GM12878 (cell line): ENCODE results near the gene ATXN1. TPM values are rescaled to one million over a fixed set of nuclear protein-coding genes. Genes with fewer than 3 reads are reported as not detected.
A peak's percentile ranks its signal among the peaks of the same experiment; 100 is the strongest.

Experiments used
- BCL3 ChIP-seq: IDR thresholded peaks from 2 replicates; pipeline ENCODE4 v1.6.1; 2011; ENCODE audit warnings: borderline replicate concordance, low read depth, mild to moderate bottlenecking, moderate library complexity, low read length; ENCODE audit not compliant: insufficient read depth, poor library complexity, severe bottlenecking
- BRCA1 ChIP-seq: IDR thresholded peaks from 2 replicates; pipeline ENCODE4 v1.6.1; 2011; ENCODE audit warnings: low read depth, low read length, improper control_type of control experiment
- CHD1 ChIP-seq: IDR thresholded peaks from 2 replicates; pipeline ENCODE4 v1.6.1; 2012; ENCODE audit warnings: low read depth, low read length, improper control_type of control experiment
- CHD2 ChIP-seq: IDR thresholded peaks from 2 replicates; pipeline ENCODE4 v1.6.1; 2011; ENCODE audit warnings: low read depth, low read length, improper control_type of control experiment, borderline replicate concordance
- CREB1 ChIP-seq: IDR thresholded peaks from 2 replicates; pipeline ENCODE4 v1.6.1; 2012; ENCODE audit warnings: low read depth, mild to moderate bottlenecking, inconsistent platforms
- DPF2 ChIP-seq: fragments of 450-650 bp; IDR thresholded peaks from 2 replicates; pipeline ENCODE4 v1.6.1; 2017; ENCODE audit warnings: mild to moderate bottlenecking
- EED ChIP-seq: sonication (generic); IDR thresholded peaks from 2 replicates; pipeline ENCODE4 v1.6.1; 2016; ENCODE audit warnings: antibody characterized with exemption, low read depth
- EP300 ChIP-seq, 2 experiments: fragments of 150-350 bp in 1 of 2; IDR thresholded peaks; 2 replicates each; pipeline ENCODE4 v1.6.1; 2011 to 2012; ENCODE audit warnings: low read depth in 2 of 2, low read length in 2 of 2, borderline replicate concordance in 1 of 2, improper control_type of control experiment in 1 of 2, inconsistent platforms in 1 of 2; ENCODE audit not compliant: control insufficient read depth in 1 of 2
- ETV6 ChIP-seq, 2 experiments: fragments of 450-650 bp in 1 of 2; IDR thresholded peaks in 1 of 2; conservative IDR thresholded peaks in 1 of 2; 2 replicates each; pipeline ENCODE4 v1.6.1; 2014; ENCODE audit warnings: antibody characterized with exemption in 1 of 2, borderline replicate concordance in 1 of 2, low read depth in 1 of 2, mild to moderate bottlenecking in 1 of 2, moderate library complexity in 1 of 2
- JUNB ChIP-seq: IDR thresholded peaks from 2 replicates; pipeline ENCODE4 v1.6.1; 2016; ENCODE audit warnings: antibody characterized with exemption, mild to moderate bottlenecking
- KAT2A ChIP-seq: conservative IDR thresholded peaks from 2 replicates; pipeline ENCODE4 v1.6.1; 2011; ENCODE audit warnings: low read depth, low read length; ENCODE audit not compliant: control insufficient read depth
- MTA3 ChIP-seq: IDR thresholded peaks from 2 replicates; pipeline ENCODE4 v1.6.1; 2012; ENCODE audit warnings: low read length, inconsistent platforms, borderline replicate concordance
- NFXL1 ChIP-seq: fragments of 450-650 bp; IDR thresholded peaks from 2 replicates; pipeline ENCODE4 v1.6.1; 2017; ENCODE audit warnings: antibody characterized with exemption, mild to moderate bottlenecking, borderline replicate concordance
- NFYA ChIP-seq: IDR thresholded peaks from 2 replicates; pipeline ENCODE4 v1.6.1; 2011; ENCODE audit warnings: low read depth, mild to moderate bottlenecking, low read length, improper control_type of control experiment, borderline replicate concordance
- NFYB ChIP-seq: IDR thresholded peaks from 2 replicates; pipeline ENCODE4 v1.6.1; 2011; ENCODE audit warnings: low read depth, mild to moderate bottlenecking, low read length, improper control_type of control experiment, moderate library complexity; ENCODE audit not compliant: insufficient read depth
- NR2C2 ChIP-seq: IDR thresholded peaks from 2 replicates; pipeline ENCODE4 v1.6.1; 2011; ENCODE audit warnings: borderline replicate concordance, low read depth; ENCODE audit not compliant: control insufficient read depth, insufficient read length
- PRDM15 ChIP-seq: fragments of 450-650 bp; formaldehyde crosslinking; IDR thresholded peaks from 2 replicates; pipeline ENCODE4 v1.4.0; 2020; ENCODE audit warnings: mild to moderate bottlenecking, moderate library complexity
- RAD21 ChIP-seq: IDR thresholded peaks from 2 replicates; pipeline ENCODE4 v1.6.1; 2011; ENCODE audit warnings: mild to moderate bottlenecking, low read depth, low read length, moderate library complexity; ENCODE audit not compliant: insufficient read depth
- SIN3A ChIP-seq: IDR thresholded peaks from 2 replicates; pipeline ENCODE4 v1.6.1; 2012; ENCODE audit warnings: low read depth, low read length, improper control_type of control experiment
- SMAD1 ChIP-seq: fragments of 450-650 bp; IDR thresholded peaks from 2 replicates; pipeline ENCODE4 v1.6.1; 2018; ENCODE audit warnings: mild to moderate bottlenecking, low read depth; ENCODE audit not compliant: partially characterized antibody
- SMARCA5 ChIP-seq: fragments of 450-650 bp; IDR thresholded peaks from 2 replicates; pipeline ENCODE4 v1.6.1; 2017; ENCODE audit warnings: mild to moderate bottlenecking
- SRF ChIP-seq, 2 experiments: IDR thresholded peaks; 2 replicates each; pipeline ENCODE4 v1.6.1; 2011; ENCODE audit warnings: low read depth in 2 of 2, low read length in 2 of 2, mild to moderate bottlenecking in 1 of 2, moderate library complexity in 1 of 2
- STAT1 ChIP-seq: fragments of 450-650 bp; conservative IDR thresholded peaks from 2 replicates; pipeline ENCODE4 v1.6.1; 2014; ENCODE audit warnings: antibody characterized with exemption, mild to moderate bottlenecking
- TAF1 ChIP-seq: IDR thresholded peaks from 2 replicates; pipeline ENCODE4 v1.6.1; 2011; ENCODE audit warnings: mild to moderate bottlenecking, low read depth, low read length, borderline replicate concordance
- TCF12 ChIP-seq: IDR thresholded peaks from 2 replicates; pipeline ENCODE4 v1.6.1; 2011; ENCODE audit warnings: low read depth, mild to moderate bottlenecking, low read length
- ZNF274 ChIP-seq: IDR thresholded peaks from one replicate; pipeline ENCODE4 v1.8.0; 2011; ENCODE audit not compliant: insufficient read length, insufficient read depth
- polyA plus RNA-seq, 11 experiments: library from polyadenylated mRNA; depleted of rRNA in 4 of 11; unstranded in 6 of 11; stranded (reverse) in 5 of 11; fragments of >200 nt; fragmentation: Nextera tagmentation in 4 of 11; fragmentation: Illumina TruSeq in 1 of 11; extraction: Ambion mirVana in 4 of 11; extraction: Trizol in 1 of 11; gene quantifications; 1 replicate in 1 of 11; 2 replicates in 10 of 11; pipeline versions ENCODE4 v1.2.1 to v1.2.3, GENCODE V29; 2011 to 2016; ENCODE audit warnings: inconsistent platforms in 2 of 11, missing spikeins in 2 of 11, low read depth in 1 of 11
- total RNA-seq, 4 experiments: library from RNA; depleted of rRNA in 3 of 4; stranded (reverse); fragments of >200 nt in 3 of 4; fragmentation: Illumina TruSeq in 1 of 4; extraction: Trizol in 1 of 4; gene quantifications; 2 replicates each; pipeline versions ENCODE4 v1.2.1 to v1.2.3, GENCODE V29; 2013 to 2021

ATXN1 gene
- total and polyA plus RNA-seq, 10 of the 15 experiments (the other 5 are each of a cell fraction or from before 2014, with no cell fraction given): 12.2 to 51.2 (median 20.5) TPM

- TF ChIP-seq EP300 (IDR thresholded peaks at IDR 0.05; ENCODE audit: borderline replicate concordance in 1 of 2, control insufficient read depth in 1 of 2, low read depth in 2 of 2, low read length in 2 of 2) (peak in 1 of 2 experiments; percentile 66; a peak in 1 of 4 replicates), NR2C2 (no peak), BRCA1 (no peak), SRF (IDR thresholded peaks at IDR 0.05; ENCODE audit: low read depth in 2 of 2, low read length in 2 of 2) (0 out of 4 replicates have a peak, but pooled peaks of 1 of the 2 experiments have one; percentile 18), DPF2 (peak; percentile 45), JUNB (peak; percentile 90), CHD2 (no peak), KAT2A (no peak), ZNF274 (no peak), SIN3A (no peak), NFYB (no peak), NFYA (no peak), PRDM15 (CRISPR knock-in tag) (no peak), EED (peak; percentile 90), SMARCA5 (0 out of 2 replicates have a peak, but pooled peaks have one; percentile 11), STAT1 (no peak), ETV6 (conservative IDR thresholded peaks at IDR 0.05 in 1 of 2, IDR thresholded peaks at IDR 0.05 in 1 of 2; ENCODE audit: borderline replicate concordance in 1 of 2, low read depth in 1 of 2) (peak in 1 of 2 experiments; percentile 59; a peak in 1 of 4 replicates), MTA3 (no peak; the same call in 1 of the 2 replicates), BCL3 (peak; percentile 57), TAF1 (no peak), SMAD1 (no peak), NFXL1 (no peak), CREB1 (no peak), CHD1 (no peak), TCF12 (no peak), RAD21 (peak; percentile 50)
Observed at GRCh38 chr6:16712931-16713484, 48.3 kb downstream of the ATXN1 start (continued).
